Retinal pigment epithelial cell (primary cell): ENCODE data around the gene NANS.
"Not testable (repeated sequence)": the region's sequence is repeated elsewhere in the genome, so short reads cannot be mapped to it uniquely, and the experiment has no call there.

ENCODE experiments used
- DNase-seq: peaks from one replicate; pipeline ENCODE4 v3.0.0-alpha.2; 2010; ENCODE audit warnings: low read depth
- H3K4me3 ChIP-seq: 2 replicates; pipeline ENCODE4 v1.5.1; 2011; ENCODE audit warnings: mild to moderate bottlenecking, low read length, control low read depth, moderate library complexity
- TF ChIP-seq, protein P1 (sequence below): conservative IDR thresholded peaks from 2 replicates; pipeline ENCODE4 v1.5.1; 2011; ENCODE audit warnings: low read depth, low read length, control low read depth, inconsistent platforms

NANS gene

DNA sequence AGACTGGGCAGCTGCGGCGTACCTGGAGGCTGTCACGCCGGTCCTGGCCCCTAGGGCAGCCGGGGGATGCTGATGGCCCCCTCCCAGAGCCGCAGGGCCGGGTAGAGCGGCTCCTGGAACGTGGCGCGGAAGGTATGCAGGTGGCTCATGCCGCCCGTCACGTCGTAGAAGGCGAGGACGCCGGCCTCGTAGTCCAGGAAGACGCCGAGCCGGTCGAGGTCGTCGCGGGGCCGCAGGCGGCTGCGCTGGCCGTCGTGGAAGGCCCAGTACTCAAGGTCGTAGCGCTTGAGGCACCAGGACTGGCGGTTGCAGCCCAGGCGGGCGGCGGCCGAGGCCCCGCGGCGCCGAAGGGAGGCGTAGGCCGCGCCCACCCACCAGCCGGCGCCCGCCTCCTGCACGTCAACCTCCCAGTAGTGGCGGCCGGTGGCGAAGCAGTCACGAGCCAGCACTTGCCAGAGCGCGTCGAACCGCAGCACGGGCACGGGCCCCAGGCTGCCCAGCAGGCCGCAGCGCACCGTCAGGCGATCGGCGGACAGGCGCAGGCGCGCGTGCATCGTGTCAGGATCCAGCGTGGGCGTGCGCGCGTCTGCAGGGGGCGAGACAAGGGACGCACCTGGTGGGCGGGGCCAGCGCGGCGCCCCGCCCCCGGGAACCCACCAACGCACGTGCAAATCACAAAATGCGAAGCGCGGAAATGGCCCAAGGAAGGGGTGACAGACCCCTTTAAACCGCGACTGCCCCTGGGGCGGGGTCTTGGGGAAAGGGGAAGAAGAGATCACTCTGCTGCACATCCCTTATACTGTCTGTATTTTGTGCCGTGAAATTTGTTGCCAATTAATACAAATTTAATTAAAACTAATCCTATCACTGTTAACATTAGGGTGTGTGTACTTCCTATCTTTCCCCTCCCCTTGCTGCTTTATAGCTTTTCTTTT, 31.2 kb downstream of the NANS start:
- DNase-seq, result peak; percentile 35
- H3K4me3 ChIP-seq, result peak overlapping the region; percentile 3
- TF ChIP-seq, protein P1, sequence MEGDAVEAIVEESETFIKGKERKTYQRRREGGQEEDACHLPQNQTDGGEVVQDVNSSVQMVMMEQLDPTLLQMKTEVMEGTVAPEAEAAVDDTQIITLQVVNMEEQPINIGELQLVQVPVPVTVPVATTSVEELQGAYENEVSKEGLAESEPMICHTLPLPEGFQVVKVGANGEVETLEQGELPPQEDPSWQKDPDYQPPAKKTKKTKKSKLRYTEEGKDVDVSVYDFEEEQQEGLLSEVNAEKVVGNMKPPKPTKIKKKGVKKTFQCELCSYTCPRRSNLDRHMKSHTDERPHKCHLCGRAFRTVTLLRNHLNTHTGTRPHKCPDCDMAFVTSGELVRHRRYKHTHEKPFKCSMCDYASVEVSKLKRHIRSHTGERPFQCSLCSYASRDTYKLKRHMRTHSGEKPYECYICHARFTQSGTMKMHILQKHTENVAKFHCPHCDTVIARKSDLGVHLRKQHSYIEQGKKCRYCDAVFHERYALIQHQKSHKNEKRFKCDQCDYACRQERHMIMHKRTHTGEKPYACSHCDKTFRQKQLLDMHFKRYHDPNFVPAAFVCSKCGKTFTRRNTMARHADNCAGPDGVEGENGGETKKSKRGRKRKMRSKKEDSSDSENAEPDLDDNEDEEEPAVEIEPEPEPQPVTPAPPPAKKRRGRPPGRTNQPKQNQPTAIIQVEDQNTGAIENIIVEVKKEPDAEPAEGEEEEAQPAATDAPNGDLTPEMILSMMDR, result peak; percentile 6

DNA sequence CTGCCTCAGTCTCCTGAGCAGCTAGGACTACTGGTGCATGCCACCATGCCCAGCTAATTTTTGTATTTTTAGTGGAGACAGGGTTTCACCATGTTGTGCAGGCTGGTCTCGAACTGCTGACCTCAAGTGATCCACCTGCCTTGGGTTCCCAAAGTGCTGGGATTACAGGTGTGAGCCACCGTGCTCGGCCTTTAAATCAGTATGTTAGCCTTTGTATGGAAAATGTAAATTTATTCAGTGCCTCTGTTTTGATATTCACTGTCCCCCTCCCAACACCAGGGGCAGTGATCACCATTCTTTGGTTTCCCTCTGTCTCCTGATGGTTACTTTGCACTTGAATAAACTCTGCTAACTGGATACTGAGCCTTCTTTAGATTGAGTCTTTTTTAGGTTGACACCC, 34.1 kb downstream of the NANS start:
- TF ChIP-seq, protein P1, result peak; percentile 8
- not testable (repeated sequence) for H3K4me3 ChIP-seq, DNase-seq

DNA sequence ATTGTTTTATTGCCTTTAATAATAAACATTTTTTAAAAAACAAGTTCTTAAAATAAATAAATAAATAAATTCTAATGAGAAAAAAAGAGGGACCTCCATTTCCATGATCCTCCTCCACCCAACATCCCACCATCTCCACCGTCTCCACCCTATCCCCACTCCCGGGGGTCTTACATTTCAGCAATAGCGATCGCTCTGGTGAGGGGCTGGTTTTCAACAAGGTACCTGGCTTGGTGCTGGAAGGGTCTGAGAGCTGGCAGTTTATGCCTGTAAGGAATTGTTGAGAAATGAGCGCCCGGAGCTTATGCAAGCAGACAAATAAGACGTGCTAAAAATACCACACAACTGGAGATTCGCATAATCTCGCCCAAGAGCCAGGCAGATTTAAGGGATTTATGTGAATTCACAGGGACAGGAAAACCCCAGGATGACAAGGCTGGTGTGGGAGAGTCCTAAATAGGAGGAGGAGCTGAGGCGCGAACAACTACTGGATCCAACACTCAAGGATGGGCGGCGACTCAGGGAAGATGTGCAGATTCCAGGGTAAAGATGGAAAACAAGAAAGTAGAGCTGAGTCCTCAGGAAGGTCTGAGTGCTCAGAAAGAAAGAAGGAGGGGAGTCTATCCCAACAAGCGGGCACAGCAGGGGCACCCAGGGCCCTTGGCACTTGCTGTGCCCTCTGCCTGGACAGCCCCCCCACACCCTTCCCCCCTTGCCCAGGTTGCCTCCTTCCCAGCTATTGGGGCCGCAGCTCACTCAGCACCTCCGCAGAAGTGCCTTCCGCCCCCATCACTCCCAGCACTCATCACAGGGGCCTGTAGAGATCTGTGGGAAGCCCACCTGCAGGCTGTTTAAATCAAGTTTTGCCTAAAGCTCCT, 35.4 kb downstream of the NANS start:
- TF ChIP-seq, protein P1, result no peak
- peak overlapping the region; percentile 1 for H3K4me3 ChIP-seq
- peak; percentile 51 for DNase-seq

DNA sequence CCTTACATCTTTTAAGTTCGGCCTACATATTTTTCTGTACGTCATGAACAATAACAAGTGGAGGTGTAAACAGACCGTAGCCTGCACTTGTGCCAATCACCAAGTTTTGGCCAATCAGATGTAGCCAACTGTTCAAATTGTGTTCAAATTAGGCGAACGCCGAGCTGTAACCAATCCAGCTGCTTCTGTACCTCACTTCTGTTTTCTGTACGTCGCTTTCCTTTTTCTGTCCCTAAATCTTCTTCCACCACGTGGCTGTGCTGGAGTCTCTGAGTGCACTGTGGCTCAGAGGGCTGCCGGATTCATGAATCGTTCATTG, 36.0 kb downstream of the NANS start:
- TF ChIP-seq, protein P1, result no peak
- no peak overlapping the region for H3K4me3 ChIP-seq
- no peak for DNase-seq

DNA sequence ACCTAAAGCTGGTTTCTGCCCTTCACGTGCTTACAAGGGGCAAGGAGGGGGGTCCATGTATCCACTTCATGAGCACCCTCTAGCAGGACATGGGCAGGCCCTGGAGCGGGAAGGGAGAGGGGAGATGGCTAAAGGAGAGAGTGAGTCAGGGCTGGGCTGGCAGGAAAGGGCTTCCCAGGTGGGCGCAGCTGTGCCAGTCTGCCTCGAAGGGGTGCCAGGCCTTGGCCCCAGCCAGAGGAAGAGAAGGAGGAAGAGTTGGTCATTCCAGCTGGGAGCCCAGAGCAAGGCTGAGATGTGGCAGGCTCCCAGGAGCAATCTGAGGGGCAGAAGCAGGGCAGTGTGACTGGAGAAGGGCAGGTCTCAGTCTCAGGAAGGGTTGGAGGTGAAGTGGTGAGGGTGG, 37.8 kb downstream of the NANS start:
- TF ChIP-seq, protein P1, result no peak
- no peak overlapping the region for H3K4me3 ChIP-seq
- no peak for DNase-seq

DNA sequence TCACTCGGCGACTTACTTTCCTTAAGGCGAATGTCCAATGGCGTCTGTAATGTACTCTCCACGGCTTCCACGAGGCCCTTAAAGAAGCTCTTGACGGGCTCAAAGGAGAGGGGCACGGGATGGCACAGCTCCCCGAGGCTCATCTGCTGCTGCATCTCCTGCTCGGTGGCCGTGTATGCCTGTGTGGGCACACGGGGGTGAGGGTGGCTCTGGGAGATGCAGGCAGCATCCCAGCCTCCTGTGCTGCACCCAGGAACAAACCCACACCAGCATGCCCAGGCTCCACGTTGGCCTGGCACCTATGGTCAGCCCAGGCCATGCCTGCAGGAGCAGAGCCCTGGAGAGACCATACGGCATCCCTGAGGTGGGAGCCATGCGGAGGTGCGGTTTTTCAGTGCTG, 38.3 kb downstream of the NANS start:
- TF ChIP-seq, protein P1, result no peak
- no peak for DNase-seq
- no peak overlapping the region for H3K4me3 ChIP-seq
